ENCODE data around the gene LRRC32. TPM values are rescaled to one million over a fixed set of nuclear protein-coding genes. Genes with fewer than 3 reads are reported as not detected.

The LRRC32 gene
- polyA plus RNA-seq, 1 donor = 32.8 TPM

- no peak for DNase-seq
Observed at GRCh38 chr11:76676636-76677457, 6.3 kb upstream of the LRRC32 start.

- DNase-seq = no peak
Observed at GRCh38 chr11:76674517-76675400, 4.2 kb upstream of the LRRC32 start.

- no peak for DNase-seq
Observed at GRCh38 chr11:76673176-76674142, 2.9 kb upstream of the LRRC32 start.

GRCh38 chr11:76672431-76673175 is 2.1 kb upstream of the LRRC32 start:
- no peak for DNase-seq

- no peak for DNase-seq
Observed at GRCh38 chr11:76671626-76672309, 1.2 kb upstream of the LRRC32 start.

- DNase-seq = no peak
Observed at GRCh38 chr11:76671237-76671592, 668 bp upstream of the LRRC32 start.

- DNase-seq = no peak
Observed at GRCh38 chr11:76669901-76670484, 554 bp downstream of the LRRC32 start.

GRCh38 chr11:76668362-76669155 is 2.0 kb downstream of the LRRC32 start:
- no peak for DNase-seq

- no peak for DNase-seq
Observed at GRCh38 chr11:76667856-76668255, 2.7 kb downstream of the LRRC32 start.

- DNase-seq = no peak
Observed at GRCh38 chr11:76667271-76667818, 3.2 kb downstream of the LRRC32 start.

GRCh38 chr11:76666830-76667229 is 3.7 kb downstream of the LRRC32 start:
- DNase-seq = no peak

- no peak for DNase-seq
Observed at GRCh38 chr11:76666408-76666807, 4.1 kb downstream of the LRRC32 start.

- DNase-seq = no peak
Observed at GRCh38 chr11:76665921-76666351, 4.6 kb downstream of the LRRC32 start.

- no peak for DNase-seq
Observed at GRCh38 chr11:76665172-76665571, 5.4 kb downstream of the LRRC32 start.

- no peak for DNase-seq
Observed at GRCh38 chr11:76664578-76665061, 5.9 kb downstream of the LRRC32 start.

- no peak for DNase-seq
Observed at GRCh38 chr11:76663912-76664440, 6.6 kb downstream of the LRRC32 start.

GRCh38 chr11:76663486-76663810 is 7.1 kb downstream of the LRRC32 start:
- DNase-seq = no peak

- DNase-seq = no peak
Observed at GRCh38 chr11:76662656-76663485, 7.7 kb downstream of the LRRC32 start.
